ENCODE results near the gene SYT12. TPM values are rescaled to one million over a fixed set of nuclear protein-coding genes. Genes with fewer than 3 reads are reported as not detected.

The SYT12 gene
- total and polyA plus RNA-seq, 2 of the 13 experiments (the other 11 are each of a cell fraction or from before 2014, with no cell fraction given), result 0.01 to 0.02 TPM

DNA sequence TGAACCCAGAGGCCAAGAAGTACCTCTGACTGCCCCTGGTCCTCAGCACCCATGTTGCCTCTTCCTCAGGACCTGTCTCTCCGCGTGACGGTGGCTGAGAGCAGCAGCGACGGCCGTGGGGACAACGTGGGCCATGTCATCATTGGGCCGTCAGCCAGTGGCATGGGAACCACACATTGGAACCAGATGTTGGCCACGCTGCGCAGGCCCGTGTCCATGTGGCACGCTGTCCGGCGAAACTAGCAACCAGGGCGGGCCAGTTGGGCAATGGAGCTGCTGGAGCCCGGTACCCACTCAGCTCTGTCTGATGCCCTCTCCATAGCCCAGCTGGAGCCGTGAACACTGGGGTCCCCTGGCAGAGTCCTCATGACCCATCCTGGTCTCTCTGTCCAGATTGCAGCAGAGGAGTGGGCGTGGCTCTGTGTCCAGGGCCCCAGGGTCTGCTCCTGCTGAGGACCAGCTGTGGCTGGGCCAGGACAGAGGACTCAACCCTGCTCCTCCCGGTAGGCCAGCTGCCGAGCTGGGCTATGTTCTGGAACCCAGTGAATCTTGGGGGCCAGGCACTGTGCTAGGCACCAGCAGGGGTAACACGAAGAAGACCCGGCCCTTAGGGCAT, 25.7 kb downstream of the SYT12 start (continued):
- TF ChIP-seq, protein P1, sequence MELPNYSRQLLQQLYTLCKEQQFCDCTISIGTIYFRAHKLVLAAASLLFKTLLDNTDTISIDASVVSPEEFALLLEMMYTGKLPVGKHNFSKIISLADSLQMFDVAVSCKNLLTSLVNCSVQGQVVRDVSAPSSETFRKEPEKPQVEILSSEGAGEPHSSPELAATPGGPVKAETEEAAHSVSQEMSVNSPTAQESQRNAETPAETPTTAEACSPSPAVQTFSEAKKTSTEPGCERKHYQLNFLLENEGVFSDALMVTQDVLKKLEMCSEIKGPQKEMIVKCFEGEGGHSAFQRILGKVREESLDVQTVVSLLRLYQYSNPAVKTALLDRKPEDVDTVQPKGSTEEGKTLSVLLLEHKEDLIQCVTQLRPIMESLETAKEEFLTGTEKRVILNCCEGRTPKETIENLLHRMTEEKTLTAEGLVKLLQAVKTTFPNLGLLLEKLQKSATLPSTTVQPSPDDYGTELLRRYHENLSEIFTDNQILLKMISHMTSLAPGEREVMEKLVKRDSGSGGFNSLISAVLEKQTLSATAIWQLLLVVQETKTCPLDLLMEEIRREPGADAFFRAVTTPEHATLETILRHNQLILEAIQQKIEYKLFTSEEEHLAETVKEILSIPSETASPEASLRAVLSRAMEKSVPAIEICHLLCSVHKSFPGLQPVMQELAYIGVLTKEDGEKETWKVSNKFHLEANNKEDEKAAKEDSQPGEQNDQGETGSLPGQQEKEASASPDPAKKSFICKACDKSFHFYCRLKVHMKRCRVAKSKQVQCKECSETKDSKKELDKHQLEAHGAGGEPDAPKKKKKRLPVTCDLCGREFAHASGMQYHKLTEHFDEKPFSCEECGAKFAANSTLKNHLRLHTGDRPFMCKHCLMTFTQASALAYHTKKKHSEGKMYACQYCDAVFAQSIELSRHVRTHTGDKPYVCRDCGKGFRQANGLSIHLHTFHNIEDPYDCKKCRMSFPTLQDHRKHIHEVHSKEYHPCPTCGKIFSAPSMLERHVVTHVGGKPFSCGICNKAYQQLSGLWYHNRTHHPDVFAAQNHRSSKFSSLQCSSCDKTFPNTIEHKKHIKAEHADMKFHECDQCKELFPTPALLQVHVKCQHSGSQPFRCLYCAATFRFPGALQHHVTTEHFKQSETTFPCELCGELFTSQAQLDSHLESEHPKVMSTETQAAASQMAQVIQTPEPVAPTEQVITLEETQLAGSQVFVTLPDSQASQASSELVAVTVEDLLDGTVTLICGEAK (IDR thresholded peaks at IDR 0.05), result no peak
- TF ChIP-seq, protein P1 (CRISPR knock-in tag; IDR thresholded peaks at IDR 0.05), result no peak
- no peak for TF ChIP-seq ZMAT3 (CRISPR knock-in tag; conservative IDR thresholded peaks at IDR 0.05)
- no peak for TF ChIP-seq ZC3H4 (CRISPR knock-in tag; IDR thresholded peaks at IDR 0.05; ENCODE audit: borderline replicate concordance)
- TF ChIP-seq ZNF44 (CRISPR knock-in tag; IDR thresholded peaks at IDR 0.05), result no peak
- TF ChIP-seq SPEN (CRISPR knock-in tag; IDR thresholded peaks at IDR 0.05; ENCODE audit: low read depth), result no peak
- TF ChIP-seq ZNF772 (CRISPR knock-in tag; IDR thresholded peaks at IDR 0.05), result no peak
- no peak for TF ChIP-seq MLXIP (CRISPR knock-in tag; IDR thresholded peaks at IDR 0.05; ENCODE audit: borderline replicate concordance)
- no peak for TF ChIP-seq ZNF577 (CRISPR knock-in tag; IDR thresholded peaks at IDR 0.05; ENCODE audit: borderline replicate concordance, low read depth)
- no peak for TF ChIP-seq ZNF749 (CRISPR knock-in tag; IDR thresholded peaks at IDR 0.05; ENCODE audit: borderline replicate concordance)
- no peak for TF ChIP-seq NR2F6 (IDR thresholded peaks at IDR 0.05)
- no peak for TF ChIP-seq NR2F6 (CRISPR knock-in tag; IDR thresholded peaks at IDR 0.05)
- TF ChIP-seq PLSCR1 (CRISPR knock-in tag; IDR thresholded peaks at IDR 0.05; ENCODE audit: borderline replicate concordance), result no peak
- TF ChIP-seq, protein P2, sequence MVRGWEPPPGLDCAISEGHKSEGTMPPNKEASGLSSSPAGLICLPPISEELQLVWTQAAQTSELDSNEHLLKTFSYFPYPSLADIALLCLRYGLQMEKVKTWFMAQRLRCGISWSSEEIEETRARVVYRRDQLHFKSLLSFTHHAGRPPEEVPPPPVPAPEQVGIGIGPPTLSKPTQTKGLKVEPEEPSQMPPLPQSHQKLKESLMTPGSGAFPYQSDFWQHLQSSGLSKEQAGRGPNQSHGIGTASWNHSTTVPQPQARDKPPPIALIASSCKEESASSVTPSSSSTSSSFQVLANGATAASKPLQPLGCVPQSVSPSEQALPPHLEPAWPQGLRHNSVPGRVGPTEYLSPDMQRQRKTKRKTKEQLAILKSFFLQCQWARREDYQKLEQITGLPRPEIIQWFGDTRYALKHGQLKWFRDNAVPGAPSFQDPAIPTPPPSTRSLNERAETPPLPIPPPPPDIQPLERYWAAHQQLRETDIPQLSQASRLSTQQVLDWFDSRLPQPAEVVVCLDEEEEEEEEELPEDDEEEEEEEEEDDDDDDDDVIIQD (CRISPR knock-in tag; IDR thresholded peaks at IDR 0.05; ENCODE audit: low read depth), result no peak

All from HepG2 (cell line).